Spinal cord (tissue), 10 donors: ENCODE measurements around the gene GPX6. TPM values are rescaled to one million over a fixed set of nuclear protein-coding genes. Genes with fewer than 3 reads are reported as not detected.
"Not testable (repeated sequence)": the region's sequence is repeated elsewhere in the genome, so short reads cannot be mapped to it uniquely, and the experiment has no call there.

Experiments used
- DNase-seq, 6 donors: peaks; one replicate each; pipeline versions ENCODE4 v3.0.0 to v3.0.0-alpha.2; 2013 to 2015; ENCODE audit warnings: low spot score in 6 of 6, low read depth in 4 of 6
- H3K27ac ChIP-seq: one replicate; pipeline ENCODE4 v1.5.1; 2013; ENCODE audit warnings: low read depth, low read length, control low read depth
- H3K27me3 ChIP-seq: one replicate; pipeline ENCODE4 v1.6.1; 2013; ENCODE audit warnings: low read length; ENCODE audit not compliant: control insufficient read depth, insufficient read depth
- H3K36me3 ChIP-seq: one replicate; pipeline ENCODE4 v1.6.1; 2013; ENCODE audit warnings: low read length; ENCODE audit not compliant: control insufficient read depth, insufficient read depth
- H3K4me1 ChIP-seq: one replicate; pipeline ENCODE4 v1.6.1; 2013; ENCODE audit warnings: low read length; ENCODE audit not compliant: control insufficient read depth, insufficient read depth
- H3K4me3 ChIP-seq: one replicate; pipeline ENCODE4 v1.5.1; 2013; ENCODE audit warnings: low read depth, low read length, control low read depth
- H3K9me3 ChIP-seq: one replicate; pipeline ENCODE4 v1.6.1; 2013; ENCODE audit warnings: low read length; ENCODE audit not compliant: control insufficient read depth, insufficient read depth
- WGBS: methylation state at CpG from one replicate; pipeline ENCODE4 v1.1.5; 2013; ENCODE audit warnings: missing lambda C conversion rate; ENCODE audit not compliant: insufficient coverage; 5-methylcytosine and 5-hydroxymethylcytosine counted together
- polyA plus RNA-seq, 2 donors: library from polyadenylated mRNA; unstranded; fragments of 120-200 nt; gene quantifications; one replicate each; pipeline ENCODE4 v1.2.1, GENCODE V29; 2013; ENCODE audit not compliant: insufficient read length in 2 of 2
- total RNA-seq, 2 donors: library from RNA; depleted of rRNA in 1 of 2; stranded (reverse); fragments of 120-200 nt in 1 of 2; fragments of >200 nt in 1 of 2; gene quantifications; one replicate each; pipeline versions ENCODE4 v1.2.3 to v1.2.4, GENCODE V29; 2013 to 2014
- donor health status: healthy.

GPX6 gene
- total and polyA plus RNA-seq, 4 donors: not detected

GRCh38 chr6:28502136-28502535, 13.5 kb downstream of the GPX6 start:
- not testable (repeated sequence) for H3K4me1 ChIP-seq, H3K4me3 ChIP-seq, H3K27ac ChIP-seq, H3K27me3 ChIP-seq, H3K36me3 ChIP-seq, H3K9me3 ChIP-seq, DNase-seq
- 97% methylated on average over 28 of the region's 35 CpGs for WGBS

- no peaks in the 10 kb centered on the region for H3K36me3 ChIP-seq
- H3K9me3 ChIP-seq: no peaks in the 10 kb centered on the region
- no peak overlapping the region for H3K4me3 ChIP-seq
- H3K27ac ChIP-seq: no peak overlapping the region
- 86% methylated on average over 4 of the region's 6 CpGs for WGBS
- no peak for DNase-seq
- no peaks in the 10 kb centered on the region for H3K4me1 ChIP-seq
- H3K27me3 ChIP-seq: peaks cover 2% of the 10 kb centered on the region
Observed at GRCh38 chr6:28501259-28501658, 14.3 kb downstream of the GPX6 start.

- H3K4me3 ChIP-seq: no peak overlapping the region
- H3K27me3 ChIP-seq: peaks cover 2% of the 10 kb centered on the region
- no peak for DNase-seq
- no peaks in the 10 kb centered on the region for H3K36me3 ChIP-seq
- no peaks in the 10 kb centered on the region for H3K4me1 ChIP-seq
- H3K27ac ChIP-seq: no peak overlapping the region
- no CpG with 5 or more reads among the region's 3 CpGs for WGBS
- no peaks in the 10 kb centered on the region for H3K9me3 ChIP-seq
Observed at GRCh38 chr6:28497893-28498292, 17.7 kb downstream of the GPX6 start.

- Histone ChIP-seq H3K27me3 (peaks cover 2% of the 10 kb centered on the region), H3K4me3 (no peak overlapping the region), H3K4me1 (no peaks in the 10 kb centered on the region), H3K9me3 (no peaks in the 10 kb centered on the region), H3K36me3 (no peaks in the 10 kb centered on the region), H3K27ac (no peak overlapping the region)
- no peak for DNase-seq
- no CpG with 5 or more reads among the region's 1 CpG for WGBS
Observed at GRCh38 chr6:28497306-28497705, 18.3 kb downstream of the GPX6 start.

- H3K9me3 ChIP-seq: no peaks in the 10 kb centered on the region
- DNase-seq: peak in 2 of 6 donors; percentile 37 to 75
- H3K36me3 ChIP-seq: no peaks in the 10 kb centered on the region
- H3K27ac ChIP-seq: no peak overlapping the region
- H3K4me3 ChIP-seq: no peak overlapping the region
- H3K4me1 ChIP-seq: no peaks in the 10 kb centered on the region
- H3K27me3 ChIP-seq: peaks cover 12% of the 10 kb centered on the region
- WGBS: no CpG with 5 or more reads among the region's 2 CpGs
Observed at GRCh38 chr6:28496099-28496779, 19.4 kb downstream of the GPX6 start.

- no peak overlapping the region for H3K4me3 ChIP-seq
- H3K27me3 ChIP-seq: peaks cover 26% of the 10 kb centered on the region
- WGBS: no CpG with 5 or more reads among the region's 3 CpGs
- no peak overlapping the region for H3K27ac ChIP-seq
- peaks cover 11% of the 10 kb centered on the region for H3K4me1 ChIP-seq
- DNase-seq: no peak
- H3K36me3 ChIP-seq: no peaks in the 10 kb centered on the region
- H3K9me3 ChIP-seq: no peaks in the 10 kb centered on the region
Observed at GRCh38 chr6:28491984-28492317, 23.6 kb downstream of the GPX6 start.

- Histone ChIP-seq H3K27me3 (peaks cover 32% of the 10 kb centered on the region), H3K4me3 (peak overlapping the region; percentile 62), H3K4me1 (peaks cover 11% of the 10 kb centered on the region), H3K9me3 (no peaks in the 10 kb centered on the region), H3K36me3 (no peaks in the 10 kb centered on the region), H3K27ac (peak overlapping the region; percentile 82)
- DNase-seq: peak in 1 of 6 donors; percentile 19
- WGBS: 15% methylated on average over 11 of the region's 23 CpGs
Observed at GRCh38 chr6:28490205-28490890, 25.2 kb downstream of the GPX6 start.

- peak in 3 of 6 donors; percentile 30 to 71 (median 43) for DNase-seq
- Histone ChIP-seq H3K4me1 (peaks cover 11% of the 10 kb centered on the region), H3K4me3 (peak overlapping the region; percentile 62), H3K27me3 (peaks cover 32% of the 10 kb centered on the region), H3K9me3 (no peaks in the 10 kb centered on the region), H3K36me3 (no peaks in the 10 kb centered on the region), H3K27ac (peak overlapping the region; percentile 82)
- WGBS: 2% methylated on average over 32 of the region's 40 CpGs
Observed at GRCh38 chr6:28489366-28490204, 26.0 kb downstream of the GPX6 start.

- Histone ChIP-seq H3K36me3 (no peaks in the 10 kb centered on the region), H3K4me3 (peak overlapping the region; percentile 62), H3K27ac (no peak overlapping the region), H3K9me3 (no peaks in the 10 kb centered on the region), H3K27me3 (peaks cover 32% of the 10 kb centered on the region), H3K4me1 (peaks cover 11% of the 10 kb centered on the region)
- WGBS: 40% methylated on average over 1 of the region's 14 CpGs
- DNase-seq: peak in 3 of 6 donors; percentile 40 to 78 (median 75)
Observed at GRCh38 chr6:28488916-28489365, 26.7 kb downstream of the GPX6 start.
